Measurements from ENCODE around the gene CTNNBL1.
"Not testable (repeated sequence)": the region's sequence is repeated elsewhere in the genome, so short reads cannot be mapped to it uniquely, and the experiment has no call there.

Gene CTNNBL1

GRCh38 chr20:37827605-37828004 lies 133.8 kb downstream of the CTNNBL1 start:
- DNase-seq = no peak

- DNase-seq = no peak
Observed at GRCh38 chr20:37828684-37829083, 134.9 kb downstream of the CTNNBL1 start.

- DNase-seq = no peak
Observed at GRCh38 chr20:37829128-37829527, 135.3 kb downstream of the CTNNBL1 start.

- no peak for DNase-seq
Observed at GRCh38 chr20:37833221-37833896, 139.5 kb downstream of the CTNNBL1 start.

GRCh38 chr20:37836926-37837325 lies 143.1 kb downstream of the CTNNBL1 start:
- DNase-seq = no peak

GRCh38 chr20:37837924-37838323 lies 144.1 kb downstream of the CTNNBL1 start:
- DNase-seq = no peak

- no peak for DNase-seq
Observed at GRCh38 chr20:37838769-37839431, 145.1 kb downstream of the CTNNBL1 start.

GRCh38 chr20:37839432-37839827 lies 145.6 kb downstream of the CTNNBL1 start:
- no peak for DNase-seq

GRCh38 chr20:37839955-37840354 lies 146.1 kb downstream of the CTNNBL1 start:
- DNase-seq = no peak

- DNase-seq = no peak
Observed at GRCh38 chr20:37841389-37841788, 147.6 kb downstream of the CTNNBL1 start.

- no peak for DNase-seq
Observed at GRCh38 chr20:37841971-37842370, 148.1 kb downstream of the CTNNBL1 start.

- DNase-seq = no peak
Observed at GRCh38 chr20:37845241-37845681, 151.4 kb downstream of the CTNNBL1 start.

- no peak for DNase-seq
Observed at GRCh38 chr20:37845878-37846277, 152.0 kb downstream of the CTNNBL1 start.

- DNase-seq = no peak
Observed at GRCh38 chr20:37846573-37846972, 152.7 kb downstream of the CTNNBL1 start.

- DNase-seq = no peak
Observed at GRCh38 chr20:37848706-37849105, 154.9 kb downstream of the CTNNBL1 start.

- DNase-seq = no peak
Observed at GRCh38 chr20:37849156-37849555, 155.3 kb downstream of the CTNNBL1 start.

GRCh38 chr20:37849566-37849965 lies 155.7 kb downstream of the CTNNBL1 start:
- no peak for DNase-seq

- DNase-seq = no peak
Observed at GRCh38 chr20:37850036-37850592, 156.3 kb downstream of the CTNNBL1 start.

GRCh38 chr20:37850724-37851355 lies 157.0 kb downstream of the CTNNBL1 start:
- no peak for DNase-seq

GRCh38 chr20:37852666-37853065 lies 158.8 kb downstream of the CTNNBL1 start:
- no peak for DNase-seq

GRCh38 chr20:37853823-37854375 lies 160.1 kb downstream of the CTNNBL1 start:
- no peak for DNase-seq

- not testable (repeated sequence) for DNase-seq
Observed at GRCh38 chr20:37856034-37856433, 162.2 kb downstream of the CTNNBL1 start.

- no peak for DNase-seq
Observed at GRCh38 chr20:37856932-37857660, 163.3 kb downstream of the CTNNBL1 start.

All from 8988T (cell line).